GM19328 (cell line): ENCODE measurements around the gene CIDEB.

Experiments
- ATAC-seq: cut with Tn5 transposase; IDR thresholded peaks from one replicate; pipeline ENCODE4 v1.9.1; 2021; ENCODE audit warnings: mild to moderate bottlenecking, moderate library complexity; ENCODE audit not compliant: unreplicated experiment

Gene CIDEB

DNA sequence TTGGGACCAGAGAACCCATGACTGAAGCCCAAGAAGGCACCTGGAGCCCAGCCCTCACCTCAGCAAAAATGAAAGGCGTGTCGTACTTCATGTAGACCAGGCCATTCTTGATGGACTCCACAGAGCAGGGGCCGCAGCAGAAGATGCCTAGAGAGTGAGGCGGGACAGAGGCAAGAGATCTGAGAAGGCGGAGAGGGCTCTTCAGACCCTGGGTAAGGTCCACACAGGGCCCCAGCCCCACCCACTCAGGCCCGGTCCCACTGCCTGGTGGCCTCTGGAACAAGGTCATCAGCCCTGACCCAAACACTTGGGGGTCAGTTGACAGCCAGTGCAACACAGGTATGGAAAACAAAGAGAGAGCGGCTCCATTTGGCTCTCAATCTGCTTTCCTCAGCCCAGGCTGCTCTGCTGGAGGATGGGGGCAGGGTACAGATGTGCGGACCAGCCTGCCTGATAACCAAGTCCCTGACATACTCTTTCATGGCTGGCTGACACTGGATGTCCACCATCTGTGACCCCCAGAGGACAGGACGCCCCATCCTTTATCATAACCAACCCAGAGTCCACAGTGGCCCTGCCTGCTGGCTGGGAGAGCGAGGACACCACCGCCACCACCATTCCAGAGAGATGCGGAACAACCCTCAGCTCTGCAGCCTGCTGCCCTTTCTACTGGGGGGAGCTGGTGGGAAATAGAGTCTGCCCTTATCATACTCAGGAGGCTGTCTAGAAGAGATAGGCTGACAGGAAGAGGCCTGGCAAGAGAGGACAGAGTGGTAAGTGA is 51.7 kb downstream of the CIDEB start:
- ATAC-seq, result no peak

DNA sequence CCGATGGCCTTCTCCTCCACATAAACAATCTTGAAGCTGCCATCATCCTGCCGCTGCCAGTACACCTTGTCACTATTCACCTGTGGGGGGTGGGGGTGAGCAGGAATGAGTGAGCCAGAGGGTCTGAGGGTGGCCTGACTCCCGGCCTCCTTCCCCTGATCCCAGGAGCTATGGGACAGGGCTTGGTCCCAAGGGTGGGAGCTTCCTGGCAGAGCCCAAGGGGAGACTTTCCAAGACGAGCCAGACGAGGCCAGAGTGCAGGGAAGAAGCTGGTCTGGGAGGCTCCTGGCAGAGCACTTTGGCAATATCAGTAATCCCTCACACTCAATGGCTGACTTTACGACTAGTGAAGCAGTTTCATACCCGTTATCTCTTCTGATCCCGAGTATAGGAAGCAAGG is 52.3 kb downstream of the CIDEB start:
- no peak for ATAC-seq
